Measurements from ENCODE around the gene EPHB2.
"Not testable (repeated sequence)": the region's sequence is repeated elsewhere in the genome, so short reads cannot be mapped to it uniquely, and the experiment has no call there.

EPHB2 gene

GRCh38 chr1:22824975-22825374 lies 114.3 kb downstream of the EPHB2 start:
- H3K27me3 Mint-ChIP-seq = peaks cover 2% of the 10 kb centered on the region
- H3K36me3 Mint-ChIP-seq (ENCODE audit: low read depth) = no peaks in the 10 kb centered on the region
- H3K4me1 Mint-ChIP-seq (ENCODE audit: low read depth) = no peaks in the 10 kb centered on the region
- no peak for DNase-seq
- H3K4me3 Mint-ChIP-seq = no peak overlapping the region
- no peaks in the 10 kb centered on the region for H3K9me3 Mint-ChIP-seq
- no peak overlapping the region for H3K27ac Mint-ChIP-seq

- no peaks in the 10 kb centered on the region for H3K36me3 Mint-ChIP-seq (ENCODE audit: low read depth)
- peaks cover 5% of the 10 kb centered on the region for H3K27me3 Mint-ChIP-seq
- no peak overlapping the region for H3K4me3 Mint-ChIP-seq
- no peak overlapping the region for H3K27ac Mint-ChIP-seq
- H3K9me3 Mint-ChIP-seq = no peaks in the 10 kb centered on the region
- H3K4me1 Mint-ChIP-seq (ENCODE audit: low read depth) = no peaks in the 10 kb centered on the region
- no peak for DNase-seq
Observed at GRCh38 chr1:22825486-22826189, 115.0 kb downstream of the EPHB2 start.

- Mint-ChIP-seq H3K27ac (no peak overlapping the region), H3K36me3 (ENCODE audit: low read depth) (no peaks in the 10 kb centered on the region), H3K4me1 (ENCODE audit: low read depth) (no peaks in the 10 kb centered on the region), H3K4me3 (no peak overlapping the region), H3K9me3 (no peaks in the 10 kb centered on the region), H3K27me3 (peaks cover 15% of the 10 kb centered on the region)
- DNase-seq = no peak
Observed at GRCh38 chr1:22826604-22827580, 116.3 kb downstream of the EPHB2 start.

- peaks cover 15% of the 10 kb centered on the region for H3K27me3 Mint-ChIP-seq
- DNase-seq = no peak
Observed at GRCh38 chr1:22827666-22828483, 117.2 kb downstream of the EPHB2 start.

GRCh38 chr1:22828484-22829308 lies 118.1 kb downstream of the EPHB2 start:
- Mint-ChIP-seq H3K36me3 (ENCODE audit: low read depth) (no peaks in the 10 kb centered on the region), H3K4me1 (ENCODE audit: low read depth) (no peaks in the 10 kb centered on the region), H3K27me3 (peaks cover 15% of the 10 kb centered on the region), H3K4me3 (no peak overlapping the region), H3K9me3 (no peaks in the 10 kb centered on the region), H3K27ac (no peak overlapping the region)
- DNase-seq = no peak

More at GRCh38 chr1:22827666-22828483, 117.2 kb downstream of the EPHB2 start:
- Mint-ChIP-seq H3K27ac (no peak overlapping the region), H3K9me3 (no peaks in the 10 kb centered on the region), H3K36me3 (ENCODE audit: low read depth) (no peaks in the 10 kb centered on the region), H3K4me3 (no peak overlapping the region), H3K4me1 (ENCODE audit: low read depth) (no peaks in the 10 kb centered on the region)

GRCh38 chr1:22829309-22829989 lies 118.8 kb downstream of the EPHB2 start:
- no peaks in the 10 kb centered on the region for H3K9me3 Mint-ChIP-seq
- no peak overlapping the region for H3K4me3 Mint-ChIP-seq
- DNase-seq = no peak
- H3K4me1 Mint-ChIP-seq (ENCODE audit: low read depth) = no peaks in the 10 kb centered on the region
- H3K27ac Mint-ChIP-seq = no peak overlapping the region
- H3K27me3 Mint-ChIP-seq = peaks cover 18% of the 10 kb centered on the region
- H3K36me3 Mint-ChIP-seq (ENCODE audit: low read depth) = no peaks in the 10 kb centered on the region

- Mint-ChIP-seq H3K4me1 (ENCODE audit: low read depth) (no peaks in the 10 kb centered on the region), H3K9me3 (no peaks in the 10 kb centered on the region)
Observed at GRCh38 chr1:22830041-22830566, 119.5 kb downstream of the EPHB2 start.

GRCh38 chr1:22830757-22831340 lies 120.2 kb downstream of the EPHB2 start:
- Mint-ChIP-seq H3K9me3 (no peaks in the 10 kb centered on the region), H3K27ac (no peak overlapping the region), H3K4me1 (ENCODE audit: low read depth) (no peaks in the 10 kb centered on the region), H3K4me3 (no peak overlapping the region), H3K36me3 (ENCODE audit: low read depth) (no peaks in the 10 kb centered on the region), H3K27me3 (peaks cover 16% of the 10 kb centered on the region)
- DNase-seq = no peak

More at GRCh38 chr1:22830041-22830566, 119.5 kb downstream of the EPHB2 start:
- no peak for DNase-seq
- no peaks in the 10 kb centered on the region for H3K36me3 Mint-ChIP-seq (ENCODE audit: low read depth)
- no peak overlapping the region for H3K4me3 Mint-ChIP-seq
- peaks cover 18% of the 10 kb centered on the region for H3K27me3 Mint-ChIP-seq
- no peak overlapping the region for H3K27ac Mint-ChIP-seq

- no peaks in the 10 kb centered on the region for H3K36me3 Mint-ChIP-seq (ENCODE audit: low read depth)
- no peak for DNase-seq
- no peak overlapping the region for H3K27ac Mint-ChIP-seq
- peaks cover 15% of the 10 kb centered on the region for H3K27me3 Mint-ChIP-seq
- no peaks in the 10 kb centered on the region for H3K9me3 Mint-ChIP-seq
- H3K4me3 Mint-ChIP-seq = no peak overlapping the region
- no peaks in the 10 kb centered on the region for H3K4me1 Mint-ChIP-seq (ENCODE audit: low read depth)
Observed at GRCh38 chr1:22831729-22832413, 121.2 kb downstream of the EPHB2 start.

- H3K4me3 Mint-ChIP-seq = no peak overlapping the region
- no peaks in the 10 kb centered on the region for H3K4me1 Mint-ChIP-seq (ENCODE audit: low read depth)
- no peak for DNase-seq
- H3K27ac Mint-ChIP-seq = no peak overlapping the region
- no peaks in the 10 kb centered on the region for H3K9me3 Mint-ChIP-seq
- H3K36me3 Mint-ChIP-seq (ENCODE audit: low read depth) = no peaks in the 10 kb centered on the region
- H3K27me3 Mint-ChIP-seq = peaks cover 18% of the 10 kb centered on the region
Observed at GRCh38 chr1:22832414-22832786, 121.8 kb downstream of the EPHB2 start.

GRCh38 chr1:22833699-22834098 lies 123.1 kb downstream of the EPHB2 start:
- Mint-ChIP-seq H3K27ac (no peak overlapping the region), H3K36me3 (ENCODE audit: low read depth) (no peaks in the 10 kb centered on the region), H3K4me1 (ENCODE audit: low read depth) (no peaks in the 10 kb centered on the region), H3K27me3 (peaks cover 20% of the 10 kb centered on the region), H3K4me3 (no peak overlapping the region), H3K9me3 (no peaks in the 10 kb centered on the region)
- DNase-seq = no peak

- H3K4me1 Mint-ChIP-seq (ENCODE audit: low read depth); H3K4me3 Mint-ChIP-seq; H3K9me3 Mint-ChIP-seq; DNase-seq; H3K36me3 Mint-ChIP-seq (ENCODE audit: low read depth); H3K27ac Mint-ChIP-seq: not testable (repeated sequence)
- peaks cover 20% of the 10 kb centered on the region for H3K27me3 Mint-ChIP-seq
Observed at GRCh38 chr1:22834420-22834819, 123.8 kb downstream of the EPHB2 start.
